ENCODE results near the gene MDGA2. TPM values are rescaled to one million over a fixed set of nuclear protein-coding genes. Genes with fewer than 3 reads are reported as not detected.
"Not testable (repeated sequence)": the region's sequence is repeated elsewhere in the genome, so short reads cannot be mapped to it uniquely, and the experiment has no call there.

MDGA2 gene
- total RNA-seq, 2 donors from 2014 or later = not detected

GRCh38 chr14:46920542-46920941 lies 754.9 kb downstream of the MDGA2 start:
- TF ChIP-seq, protein P1, sequence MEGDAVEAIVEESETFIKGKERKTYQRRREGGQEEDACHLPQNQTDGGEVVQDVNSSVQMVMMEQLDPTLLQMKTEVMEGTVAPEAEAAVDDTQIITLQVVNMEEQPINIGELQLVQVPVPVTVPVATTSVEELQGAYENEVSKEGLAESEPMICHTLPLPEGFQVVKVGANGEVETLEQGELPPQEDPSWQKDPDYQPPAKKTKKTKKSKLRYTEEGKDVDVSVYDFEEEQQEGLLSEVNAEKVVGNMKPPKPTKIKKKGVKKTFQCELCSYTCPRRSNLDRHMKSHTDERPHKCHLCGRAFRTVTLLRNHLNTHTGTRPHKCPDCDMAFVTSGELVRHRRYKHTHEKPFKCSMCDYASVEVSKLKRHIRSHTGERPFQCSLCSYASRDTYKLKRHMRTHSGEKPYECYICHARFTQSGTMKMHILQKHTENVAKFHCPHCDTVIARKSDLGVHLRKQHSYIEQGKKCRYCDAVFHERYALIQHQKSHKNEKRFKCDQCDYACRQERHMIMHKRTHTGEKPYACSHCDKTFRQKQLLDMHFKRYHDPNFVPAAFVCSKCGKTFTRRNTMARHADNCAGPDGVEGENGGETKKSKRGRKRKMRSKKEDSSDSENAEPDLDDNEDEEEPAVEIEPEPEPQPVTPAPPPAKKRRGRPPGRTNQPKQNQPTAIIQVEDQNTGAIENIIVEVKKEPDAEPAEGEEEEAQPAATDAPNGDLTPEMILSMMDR (IDR thresholded peaks at IDR 0.05) = no peak
- TF ChIP-seq POLR2A (IDR thresholded peaks at IDR 0.05) = no peak
- DNase-seq (no peak), ATAC-seq (no peak)
- Histone ChIP-seq H3K36me3 (replicated peaks in 1 of 2; ENCODE audit: insufficient read depth in 1 of 2, low read depth in 2 of 2) (no peaks in the 10 kb centered on the region), H3K4me3 (no peak overlapping the region), H3K9me3 (no peaks in the 10 kb centered on the region), H3K4me1 (no peaks in the 10 kb centered on the region), H3K27ac (no peak overlapping the region), H3K27me3 (no peaks in the 10 kb centered on the region)
- WGBS, 2 donors = 62 to 80% methylated on average over 3 of the region's 3 CpGs
- intact Hi-C loops (cut with DNase I) = no loop called here

DNA sequence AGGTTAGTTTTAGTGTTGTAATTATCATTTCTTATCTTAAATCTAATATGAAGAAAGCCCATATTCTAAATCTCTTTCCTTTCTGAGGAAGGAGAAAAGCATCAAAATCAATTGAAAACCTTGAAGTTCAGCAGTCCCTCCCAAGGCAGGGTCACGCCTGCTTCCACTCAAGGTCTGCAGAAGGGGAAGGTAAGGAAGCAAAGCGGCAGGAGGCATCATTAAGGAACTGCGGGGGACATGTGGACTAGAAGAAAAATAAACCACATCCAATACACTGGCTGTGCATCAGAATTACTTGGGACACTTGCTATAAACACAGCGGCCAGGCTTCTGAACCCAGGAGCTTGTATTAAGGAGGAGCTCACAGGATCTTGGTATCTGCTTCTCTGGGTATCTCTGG lies 759.9 kb downstream of the MDGA2 start:
- WGBS, 2 donors = 54 to 64% methylated on average over 4 of the region's 4 CpGs
- DNase-seq; H3K4me3 ChIP-seq; H3K27ac ChIP-seq; ATAC-seq; H3K27me3 ChIP-seq; intact Hi-C loops (cut with DNase I); H3K36me3 ChIP-seq (replicated peaks in 1 of 2; ENCODE audit: insufficient read depth in 1 of 2, low read depth in 2 of 2); H3K9me3 ChIP-seq; H3K4me1 ChIP-seq: not testable (repeated sequence)

DNA sequence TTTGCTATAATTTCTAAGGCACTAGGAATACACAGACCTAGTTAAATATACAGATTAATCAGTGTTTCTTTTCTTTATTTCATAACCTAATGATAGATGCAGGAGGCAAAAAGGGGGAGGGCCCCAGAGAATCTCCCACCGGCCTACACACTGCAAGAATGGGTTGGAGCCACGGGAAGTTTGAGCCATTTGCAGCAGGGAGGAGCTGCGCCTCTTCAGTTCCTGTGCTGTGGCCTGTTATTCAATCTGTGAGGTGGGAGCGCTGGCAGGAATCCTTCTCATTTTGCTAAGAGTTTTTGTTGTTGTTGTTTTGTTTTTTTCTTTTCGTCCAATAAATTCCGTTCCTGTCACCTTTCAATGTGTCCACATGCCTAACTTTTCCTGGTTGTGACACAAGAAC lies 772.6 kb downstream of the MDGA2 start:
- no peak overlapping the region for H3K27ac ChIP-seq
- WGBS, 2 donors = 50 to 51% methylated on average over 6 of the region's 6 CpGs
- no peaks in the 10 kb centered on the region for H3K36me3 ChIP-seq (replicated peaks in 1 of 2; ENCODE audit: insufficient read depth in 1 of 2, low read depth in 2 of 2)
- H3K4me3 ChIP-seq = no peak overlapping the region
- TF ChIP-seq, protein P1 (IDR thresholded peaks at IDR 0.05) = no peak
- no peak for TF ChIP-seq POLR2A (IDR thresholded peaks at IDR 0.05)
- no peaks in the 10 kb centered on the region for H3K9me3 ChIP-seq
- H3K27me3 ChIP-seq = no peaks in the 10 kb centered on the region
- no peak for DNase-seq
- H3K4me1 ChIP-seq = no peaks in the 10 kb centered on the region
- intact Hi-C loops (cut with DNase I) = no loop called here
- ATAC-seq = no peak

- H3K9me3 ChIP-seq = no peaks in the 10 kb centered on the region
- DNase-seq (no peak), ATAC-seq (no peak)
- intact Hi-C loops (cut with DNase I) = no loop called here
- no peaks in the 10 kb centered on the region for H3K4me1 ChIP-seq
- H3K27ac ChIP-seq = no peak overlapping the region
- no peak overlapping the region for H3K4me3 ChIP-seq
- H3K27me3 ChIP-seq = no peaks in the 10 kb centered on the region
- no peaks in the 10 kb centered on the region for H3K36me3 ChIP-seq (replicated peaks in 1 of 2; ENCODE audit: insufficient read depth in 1 of 2, low read depth in 2 of 2)
- TF ChIP-seq, protein P1 (IDR thresholded peaks at IDR 0.05) = no peak
- TF ChIP-seq POLR2A (IDR thresholded peaks at IDR 0.05) = no peak
Observed at GRCh38 chr14:46894476-46894875, 780.9 kb downstream of the MDGA2 start.

DNA sequence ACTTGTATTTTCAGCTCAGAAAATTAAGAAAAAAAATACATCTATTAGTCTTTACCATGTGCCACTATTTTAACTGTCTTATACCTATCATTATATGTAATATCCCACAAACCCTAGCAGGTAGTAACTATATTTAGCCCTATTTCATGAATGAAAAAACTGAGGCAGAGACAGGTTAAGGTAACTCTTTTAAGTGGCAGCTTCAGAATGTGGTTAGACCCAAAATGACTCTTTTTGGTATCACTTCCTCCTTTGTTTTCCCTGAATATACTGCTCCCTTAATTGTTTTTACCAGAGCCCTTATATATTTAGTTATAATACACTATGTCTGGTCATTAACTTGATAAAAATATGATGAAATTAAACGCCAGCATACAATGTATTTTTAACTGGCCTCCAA lies 788.3 kb downstream of the MDGA2 start:
- TF ChIP-seq, protein P1 (IDR thresholded peaks at IDR 0.05) = no peak
- no peak for TF ChIP-seq POLR2A (IDR thresholded peaks at IDR 0.05)
- H3K9me3 ChIP-seq = no peaks in the 10 kb centered on the region
- WGBS, 2 donors = 51 to 58% methylated on average over 1 of the region's 1 CpG
- no peak for ATAC-seq
- no peaks in the 10 kb centered on the region for H3K36me3 ChIP-seq (replicated peaks in 1 of 2; ENCODE audit: insufficient read depth in 1 of 2, low read depth in 2 of 2)
- H3K4me1 ChIP-seq = no peaks in the 10 kb centered on the region
- intact Hi-C loops (cut with DNase I) = no loop called here
- H3K27me3 ChIP-seq = no peaks in the 10 kb centered on the region
- H3K27ac ChIP-seq = no peak overlapping the region
- no peak overlapping the region for H3K4me3 ChIP-seq
- DNase-seq = no peak
